A673 (cell line): ENCODE data around the gene TXNRD1.

ENCODE experiments used
- CTCF ChIP-seq: fragments of 300-800, 200-600 bp; sonication (generic); conservative IDR thresholded peaks from 2 replicates; pipeline ENCODE4 v1.5.1; 2017; ENCODE audit warnings: low read depth, mild to moderate bottlenecking, antibody characterized with exemption, low read length, moderate library complexity, mixed read lengths
- EZH2 ChIP-seq: fragments of 200-600 bp; sonication (generic); IDR thresholded peaks from 2 replicates; pipeline ENCODE4 v1.6.1; 2017; ENCODE audit warnings: borderline replicate concordance, low read depth, mild to moderate bottlenecking, mixed read lengths, antibody characterized with exemption, low read length; ENCODE audit not compliant: poor library complexity, severe bottlenecking

DNA sequence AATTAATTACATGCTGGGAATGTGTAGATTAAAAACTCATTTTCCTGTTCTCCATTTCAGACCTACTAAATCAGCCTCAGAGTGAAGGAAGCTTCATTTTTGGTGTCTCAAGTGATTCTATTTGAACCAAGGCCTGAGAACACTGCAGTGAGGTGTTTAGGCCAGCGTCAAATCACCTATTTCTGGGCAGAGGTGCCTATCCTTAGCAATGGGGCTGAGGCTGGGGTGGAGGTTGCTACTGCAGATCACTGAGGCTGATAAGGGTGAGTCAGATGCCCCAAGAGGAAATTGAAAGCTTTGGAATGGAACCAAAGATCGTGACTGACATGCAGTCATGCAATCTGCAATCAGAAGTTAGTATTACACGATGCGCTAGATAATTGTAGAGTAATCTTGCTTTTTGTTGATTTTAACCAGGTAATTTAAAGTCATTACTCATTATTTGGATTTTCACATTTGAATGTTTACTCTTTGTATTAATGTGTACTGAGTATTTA, 4.4 kb downstream of the TXNRD1 start:
- no peak for TF ChIP-seq CTCF
- TF ChIP-seq EZH2: no peak
